C4-2B (cell line): Measurements from ENCODE around the gene TENM4.

Experiments
- H3K27ac ChIP-seq: fragments of 450-650 bp; 2 replicates; pipeline ENCODE4 v1.5.1; 2017
- ZFX ChIP-seq: fragments of 450-650 bp; IDR thresholded peaks from 2 replicates; pipeline ENCODE4 v1.6.1; 2017
- TF ChIP-seq, protein P1 (sequence below): fragments of 450-650 bp; conservative IDR thresholded peaks from 2 replicates; pipeline ENCODE4 v1.5.1; 2017; ENCODE audit warnings: mild to moderate bottlenecking

TENM4 gene

GRCh38 chr11:79440571-79441460, at the start of gene TENM4:
TSS of gene TENM4 (minus strand) at chr11:79441030. CDS start at chr11:79069944, 371,086 bp downstream.
- no peak within 1 kb of the TSS for H3K27ac ChIP-seq

DNA sequence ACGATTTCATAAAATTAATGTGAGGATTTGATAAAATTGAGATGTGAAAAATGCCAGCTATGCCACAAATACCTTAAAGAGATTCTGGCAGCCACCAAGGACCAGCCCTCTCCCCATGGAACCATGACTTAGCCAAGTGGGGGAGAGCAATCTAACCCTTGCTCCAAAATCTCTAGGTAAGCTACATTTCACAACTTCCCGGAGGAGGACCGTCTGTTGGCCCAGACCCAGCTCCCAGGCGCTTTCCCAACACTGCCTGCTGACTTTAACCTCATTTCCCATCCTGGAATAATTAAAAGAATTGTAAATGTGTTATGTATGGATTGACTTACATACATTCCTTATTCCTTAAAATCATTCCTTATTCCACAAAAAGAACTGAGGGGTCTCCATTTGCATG, 47.5 kb upstream of the TENM4 start:
- TF ChIP-seq ZFX = no peak
- TF ChIP-seq, protein P1, sequence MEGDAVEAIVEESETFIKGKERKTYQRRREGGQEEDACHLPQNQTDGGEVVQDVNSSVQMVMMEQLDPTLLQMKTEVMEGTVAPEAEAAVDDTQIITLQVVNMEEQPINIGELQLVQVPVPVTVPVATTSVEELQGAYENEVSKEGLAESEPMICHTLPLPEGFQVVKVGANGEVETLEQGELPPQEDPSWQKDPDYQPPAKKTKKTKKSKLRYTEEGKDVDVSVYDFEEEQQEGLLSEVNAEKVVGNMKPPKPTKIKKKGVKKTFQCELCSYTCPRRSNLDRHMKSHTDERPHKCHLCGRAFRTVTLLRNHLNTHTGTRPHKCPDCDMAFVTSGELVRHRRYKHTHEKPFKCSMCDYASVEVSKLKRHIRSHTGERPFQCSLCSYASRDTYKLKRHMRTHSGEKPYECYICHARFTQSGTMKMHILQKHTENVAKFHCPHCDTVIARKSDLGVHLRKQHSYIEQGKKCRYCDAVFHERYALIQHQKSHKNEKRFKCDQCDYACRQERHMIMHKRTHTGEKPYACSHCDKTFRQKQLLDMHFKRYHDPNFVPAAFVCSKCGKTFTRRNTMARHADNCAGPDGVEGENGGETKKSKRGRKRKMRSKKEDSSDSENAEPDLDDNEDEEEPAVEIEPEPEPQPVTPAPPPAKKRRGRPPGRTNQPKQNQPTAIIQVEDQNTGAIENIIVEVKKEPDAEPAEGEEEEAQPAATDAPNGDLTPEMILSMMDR = no peak

More at GRCh38 chr11:79440571-79441460, at the start of gene TENM4:
- TF ChIP-seq ZFX = no peak
- TF ChIP-seq, protein P1 = peak; percentile 28

DNA sequence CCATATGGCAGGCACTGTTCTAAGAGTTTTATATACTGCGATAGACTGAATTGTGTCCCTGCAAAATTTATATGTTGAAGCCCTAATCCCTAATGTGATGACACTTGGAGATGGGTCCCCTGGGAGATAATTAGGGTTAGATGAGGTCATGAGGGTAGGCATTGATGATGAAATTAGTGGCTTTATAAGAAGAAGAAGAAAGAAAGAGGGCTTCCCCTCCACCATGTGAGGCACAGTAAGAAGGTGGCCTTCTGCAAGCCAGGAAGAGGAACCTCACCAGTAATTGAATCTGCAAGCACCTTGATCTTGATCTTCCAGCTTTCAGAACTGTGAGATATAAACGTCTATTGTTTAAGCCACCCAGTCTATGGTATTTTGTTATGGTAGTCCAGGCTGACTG, 46.6 kb upstream of the TENM4 start:
- no peak for TF ChIP-seq ZFX
- TF ChIP-seq, protein P1 = no peak
- H3K27ac ChIP-seq = no peak overlapping the region

More for the DNA sequence above, 47.5 kb upstream of the TENM4 start:
- H3K27ac ChIP-seq = no peak overlapping the region

DNA sequence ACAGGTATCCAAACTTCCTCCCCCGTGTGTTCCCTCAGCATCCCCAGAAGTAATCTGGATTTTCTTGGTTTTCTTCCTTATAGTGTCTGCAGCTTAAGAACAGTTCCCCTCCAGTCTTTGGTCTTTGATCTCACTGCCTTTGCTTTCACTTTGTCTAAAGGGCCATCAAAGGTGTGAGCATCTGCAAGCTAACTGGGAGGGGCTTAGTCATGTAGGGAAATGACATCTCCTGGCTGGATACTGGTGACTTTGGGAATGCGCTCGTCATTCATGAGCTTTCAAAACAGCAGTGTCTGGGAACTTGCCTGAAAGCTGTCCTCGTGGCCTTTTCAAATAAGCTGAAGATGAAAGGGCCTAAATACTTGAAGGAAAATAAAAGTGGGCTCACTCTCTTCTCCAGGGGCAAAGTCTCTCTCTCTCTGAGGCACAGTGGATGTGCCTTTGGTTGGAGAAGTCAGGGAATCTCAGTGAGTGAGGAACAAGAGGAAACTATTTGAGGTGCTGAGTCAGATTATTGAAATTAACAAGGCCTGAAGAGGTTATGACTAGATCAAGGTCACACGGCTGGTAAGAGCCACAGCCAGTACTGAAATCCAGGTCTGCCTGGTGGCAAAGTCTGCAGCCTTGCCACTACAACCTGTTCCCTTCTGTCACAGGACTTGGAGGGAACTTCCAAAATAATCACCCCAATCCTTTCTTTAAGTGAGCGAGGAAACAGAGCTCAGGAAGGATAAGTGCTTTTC, 45.6 kb upstream of the TENM4 start:
- TF ChIP-seq, protein P1 = no peak
- no peak for TF ChIP-seq ZFX
- no peak overlapping the region for H3K27ac ChIP-seq

GRCh38 chr11:79485694-79486093, 44.9 kb upstream of the TENM4 start:
- TF ChIP-seq ZFX = no peak
- TF ChIP-seq, protein P1 = no peak; the same call in 1 of the 2 replicates
- H3K27ac ChIP-seq = no peak overlapping the region

DNA sequence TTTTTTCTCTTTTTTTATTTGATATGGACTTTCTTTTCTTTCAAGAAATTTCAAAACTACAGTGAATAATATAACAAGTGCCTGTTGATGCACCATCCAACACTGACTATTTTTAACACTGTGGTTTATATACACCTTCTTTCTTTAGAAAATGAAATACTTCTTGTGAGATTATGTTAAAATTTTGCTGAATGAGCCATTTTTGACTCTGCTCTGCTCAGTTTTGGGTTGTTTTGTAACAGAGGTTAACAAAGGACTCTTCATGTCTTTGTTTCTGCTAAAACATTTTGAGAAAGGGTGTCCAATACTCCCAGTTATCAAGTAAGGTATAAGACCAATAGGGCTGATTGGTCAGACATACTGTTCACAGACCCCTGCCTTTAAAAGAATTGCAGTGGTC, 44.0 kb upstream of the TENM4 start:
- no peak overlapping the region for H3K27ac ChIP-seq
- no peak for TF ChIP-seq ZFX
- TF ChIP-seq, protein P1 = no peak

DNA sequence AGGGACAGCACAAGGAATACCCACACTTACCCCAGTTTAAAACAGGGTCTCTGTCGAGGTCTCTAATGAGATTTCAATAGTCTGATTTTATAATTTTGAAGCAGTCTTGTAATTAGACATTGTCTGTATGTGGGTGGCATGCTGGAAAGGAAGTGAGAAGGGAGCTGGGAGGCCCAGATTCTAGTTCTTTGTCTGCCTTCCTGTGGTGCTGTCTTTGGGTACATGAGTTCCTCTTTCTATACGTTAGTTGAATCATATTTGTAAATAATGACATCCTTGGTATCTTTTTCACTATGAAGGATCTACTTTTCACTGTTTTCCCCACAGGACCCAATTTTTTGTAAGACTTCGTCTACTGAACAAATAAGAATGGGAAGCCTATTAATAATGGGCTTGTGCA, 42.0 kb upstream of the TENM4 start:
- H3K27ac ChIP-seq = no peak overlapping the region
- TF ChIP-seq ZFX = no peak
- TF ChIP-seq, protein P1 = no peak
